Right renal cortex interstitium (tissue), 3 donors: ENCODE results near the gene BLOC1S5. TPM values are rescaled to one million over a fixed set of nuclear protein-coding genes. Genes with fewer than 3 reads are reported as not detected.

Experiments used
- DNase-seq, 3 donors: peaks; one replicate each; pipeline ENCODE4 v3.0.0-alpha.2; 2013; ENCODE audit warnings: low read depth in 3 of 3, low spot score in 2 of 3
- polyA plus RNA-seq, 3 donors: library from polyadenylated mRNA; unstranded; fragments of 120-200 nt; gene quantifications; one replicate each; pipeline ENCODE4 v1.2.1, GENCODE V29; 2013; ENCODE audit not compliant: insufficient read length in 3 of 3

The BLOC1S5 gene, protein sequence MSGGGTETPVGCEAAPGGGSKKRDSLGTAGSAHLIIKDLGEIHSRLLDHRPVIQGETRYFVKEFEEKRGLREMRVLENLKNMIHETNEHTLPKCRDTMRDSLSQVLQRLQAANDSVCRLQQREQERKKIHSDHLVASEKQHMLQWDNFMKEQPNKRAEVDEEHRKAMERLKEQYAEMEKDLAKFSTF
- polyA plus RNA-seq: 10 to 100 TPM; 33.4 to 37.3 (median 35.3) TPM

DNA sequence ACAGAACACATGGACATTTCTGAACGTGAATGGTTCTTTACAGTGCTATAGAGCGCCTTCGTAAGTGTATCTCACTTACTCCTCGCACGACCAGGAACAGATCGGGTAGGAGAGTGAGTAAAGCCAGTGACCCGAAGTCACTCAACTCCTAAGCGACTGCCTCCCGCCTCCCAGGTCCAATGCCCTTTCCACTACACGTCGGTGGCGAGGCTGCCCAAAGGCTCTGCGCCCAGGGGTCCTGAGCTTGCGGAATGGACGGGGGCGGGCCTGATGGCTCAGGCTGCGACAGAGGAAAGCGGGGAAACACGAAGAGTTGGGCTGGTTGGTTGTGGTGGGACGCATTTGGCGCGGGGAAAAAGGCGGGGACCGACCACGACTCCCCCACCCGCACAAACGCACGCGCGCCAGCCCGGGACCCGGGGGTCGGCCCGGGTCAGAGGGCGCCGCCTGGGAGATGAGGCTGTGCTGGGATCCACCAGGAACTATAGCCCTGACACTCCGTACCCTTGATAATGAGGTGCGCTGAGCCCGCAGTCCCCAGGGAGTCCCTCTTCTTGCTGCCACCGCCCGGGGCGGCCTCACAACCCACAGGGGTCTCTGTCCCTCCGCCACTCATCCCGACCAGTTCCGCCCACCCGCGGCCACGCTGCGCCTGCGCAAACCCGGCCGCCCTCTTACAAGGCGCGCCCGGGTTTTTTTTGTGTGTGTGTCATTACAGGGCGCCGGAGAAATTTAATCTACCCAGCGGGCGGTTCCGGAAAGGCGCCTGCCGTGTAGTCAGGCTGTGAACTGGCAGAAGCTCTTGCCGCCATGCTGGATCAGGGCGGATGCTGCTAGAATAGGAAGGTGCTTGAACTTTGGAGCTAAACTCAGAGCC is at the start of gene BLOC1S5:
Gene BLOC1S5 (minus strand): TSS at position 629 of the 877 bp plus-strand sequence. CDS start 13 bp downstream, at position 616.
- peak; percentile 88 to 98 (median 97) for DNase-seq

DNA sequence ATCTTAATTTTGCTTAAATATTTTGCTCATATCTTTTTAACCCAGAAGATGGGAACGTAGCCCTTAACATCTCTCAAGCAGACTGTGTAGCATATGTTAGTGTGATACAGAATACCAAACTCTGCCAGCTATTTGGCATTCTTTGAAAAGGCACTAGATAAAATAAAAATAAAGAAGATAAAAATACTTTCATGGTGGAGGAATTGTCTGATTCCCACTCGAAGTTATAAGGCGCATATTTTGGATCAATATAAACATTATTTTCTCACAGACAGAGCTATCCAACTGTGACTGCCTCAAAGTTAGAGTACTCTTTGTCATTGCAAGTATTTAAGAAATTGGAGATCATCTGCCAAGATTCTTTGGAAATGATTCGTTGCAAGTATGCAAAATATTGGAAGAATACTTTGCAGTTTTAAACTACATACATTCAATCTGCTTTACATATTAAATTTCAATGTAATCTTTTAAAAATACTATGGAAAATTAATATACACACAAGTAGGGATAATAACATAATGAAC is 49.0 kb upstream of the BLOC1S5 start:
- DNase-seq: no peak

DNA sequence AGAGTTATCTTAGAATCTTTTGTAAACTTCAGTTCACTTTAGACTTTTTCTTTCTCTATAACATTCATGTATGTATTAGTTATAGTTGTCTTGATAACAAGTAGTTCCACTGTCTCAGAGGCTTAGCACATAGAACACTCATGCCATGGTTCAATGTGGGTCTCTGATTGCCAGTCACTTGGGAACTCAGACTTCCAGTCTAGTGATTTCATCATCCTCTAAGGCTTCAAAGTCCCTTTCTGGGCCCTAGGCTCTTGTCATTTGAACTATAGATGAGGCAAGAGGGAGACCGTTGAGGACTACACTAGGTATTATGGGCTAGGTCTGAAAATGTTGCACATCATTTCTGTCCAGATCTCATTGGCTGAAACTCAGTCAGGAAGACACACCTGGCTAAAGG is 46.5 kb upstream of the BLOC1S5 start:
- no peak for DNase-seq

DNA sequence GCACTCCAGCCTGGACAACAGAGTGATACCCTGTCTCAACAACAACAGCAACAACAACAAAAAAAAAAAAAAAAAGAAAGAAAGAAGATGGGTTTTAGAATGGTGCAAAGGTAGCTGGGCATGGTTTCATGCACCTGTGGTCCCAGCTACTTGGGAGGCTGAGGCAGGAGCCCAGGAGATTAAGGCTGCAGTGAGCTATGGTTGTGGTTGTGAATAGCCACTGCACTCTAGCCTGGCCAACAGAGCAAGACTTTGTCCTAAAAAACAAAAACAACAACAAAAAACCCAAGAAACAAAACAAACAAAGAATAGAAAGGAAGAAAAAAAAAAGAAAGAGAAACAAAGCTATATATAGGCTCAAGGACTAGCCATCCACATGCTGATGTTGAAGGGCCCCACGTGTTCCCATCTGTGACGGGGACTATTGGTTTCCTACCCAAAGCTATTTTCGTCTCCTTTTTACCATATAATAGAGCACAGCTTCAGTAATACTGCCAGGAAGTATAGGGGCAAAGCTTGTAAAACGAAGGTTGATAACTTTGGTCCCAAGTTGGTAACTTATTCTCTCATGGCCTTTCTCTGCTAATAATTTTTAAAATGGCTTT is 46.0 kb upstream of the BLOC1S5 start:
- no peak for DNase-seq

DNA sequence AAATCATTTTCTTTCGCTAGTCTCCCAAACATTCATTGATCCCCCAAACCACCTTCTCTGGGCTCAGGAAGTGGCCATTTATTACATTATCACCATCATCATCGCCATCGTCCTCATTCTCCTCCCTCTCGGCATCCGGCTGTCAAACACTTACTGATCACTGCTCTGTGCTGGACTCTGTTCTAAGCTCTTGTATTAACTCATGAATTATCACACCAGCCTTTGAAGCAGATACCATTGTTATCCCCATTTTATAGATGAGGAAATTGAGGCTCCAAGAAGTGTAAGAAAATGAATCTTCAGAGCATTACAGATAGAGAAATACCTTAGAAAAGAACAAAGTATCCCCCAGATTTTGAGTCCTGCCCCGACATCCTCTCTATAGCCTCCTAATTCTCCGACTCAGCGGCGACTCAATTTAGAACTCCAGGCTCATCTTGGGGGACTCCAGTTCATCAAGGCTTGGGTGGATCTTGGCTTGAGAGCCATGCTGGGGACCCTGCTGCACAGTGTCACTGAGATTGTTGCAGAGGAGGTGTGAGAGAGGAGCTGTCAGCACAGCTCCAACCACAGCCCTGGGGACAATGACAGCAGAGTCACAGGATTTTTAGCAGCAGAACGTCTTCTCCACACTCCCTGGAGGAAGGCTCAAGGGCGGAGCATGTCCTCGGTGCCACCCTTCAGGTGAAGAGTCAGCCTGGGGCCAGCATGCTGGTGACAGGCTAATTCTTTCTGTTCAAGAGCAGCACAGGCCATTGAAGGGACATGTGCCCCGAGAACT is 44.8 kb upstream of the BLOC1S5 start:
- no peak for DNase-seq

DNA sequence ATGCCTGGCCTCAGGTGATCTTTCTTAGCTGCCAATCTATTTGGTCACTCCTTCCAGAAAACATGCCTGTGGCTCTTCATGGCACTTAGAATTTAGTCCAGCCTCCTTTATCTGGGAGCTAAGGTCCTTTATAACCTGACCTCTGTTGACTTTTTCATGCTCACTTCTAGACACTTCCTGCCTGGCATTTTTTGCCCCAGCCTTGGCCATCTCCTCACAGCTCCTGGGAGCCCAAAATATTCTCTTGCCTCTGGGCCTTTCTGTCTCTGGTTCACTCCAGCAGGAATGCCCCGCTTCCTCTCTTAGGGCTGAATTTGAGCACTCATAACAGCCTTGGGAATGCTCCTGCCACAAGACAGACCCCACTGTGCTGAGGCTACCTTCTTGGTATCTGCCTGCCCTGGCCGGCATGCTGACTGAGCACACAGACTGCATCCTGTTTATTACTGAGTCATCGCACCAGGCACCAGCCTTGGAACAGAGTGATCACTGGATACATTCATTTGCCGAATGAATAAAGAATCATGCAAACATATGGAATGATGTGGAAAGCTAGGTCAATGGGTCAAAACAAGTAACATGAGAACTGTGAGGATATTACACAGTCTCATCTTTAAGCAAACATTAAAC is 44.0 kb upstream of the BLOC1S5 start:
- DNase-seq: no peak

DNA sequence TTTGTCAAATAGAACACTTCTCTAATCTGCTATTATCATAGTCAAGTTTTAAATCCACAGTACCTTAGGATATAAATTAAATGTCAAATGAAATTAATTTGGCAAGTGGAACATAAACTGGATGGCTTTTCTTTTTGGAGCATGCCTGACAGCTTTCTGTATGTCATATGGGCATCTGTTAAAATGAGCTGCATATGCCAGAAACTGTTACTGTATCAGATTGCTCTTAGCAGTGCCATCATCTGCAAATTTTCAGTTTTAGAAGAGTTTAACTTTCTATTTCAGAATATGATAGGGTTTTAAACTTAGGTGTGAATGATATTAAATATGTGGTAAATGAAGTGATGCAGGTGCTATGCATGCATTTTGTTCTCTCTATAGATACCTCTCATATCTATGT is 41.6 kb upstream of the BLOC1S5 start:
- DNase-seq: no peak

DNA sequence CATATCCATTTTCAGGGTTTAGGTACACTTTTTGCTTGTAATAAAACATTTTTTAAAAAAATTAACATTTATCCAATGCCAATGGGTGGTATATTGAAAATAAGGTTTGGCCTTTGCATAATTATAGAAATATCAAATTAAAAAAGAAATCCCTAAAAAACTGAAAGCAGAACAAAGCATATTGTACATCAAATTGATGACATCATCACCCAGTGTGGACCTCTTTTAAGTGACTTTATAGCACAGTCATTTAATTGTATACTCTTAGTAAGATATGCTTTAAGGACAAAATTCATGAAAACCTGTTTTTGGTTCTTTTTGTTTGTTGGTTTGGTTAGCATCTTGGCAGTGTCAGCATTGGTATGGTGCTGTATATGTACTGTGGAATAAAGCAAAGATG is 39.5 kb upstream of the BLOC1S5 start:
- no peak for DNase-seq

DNA sequence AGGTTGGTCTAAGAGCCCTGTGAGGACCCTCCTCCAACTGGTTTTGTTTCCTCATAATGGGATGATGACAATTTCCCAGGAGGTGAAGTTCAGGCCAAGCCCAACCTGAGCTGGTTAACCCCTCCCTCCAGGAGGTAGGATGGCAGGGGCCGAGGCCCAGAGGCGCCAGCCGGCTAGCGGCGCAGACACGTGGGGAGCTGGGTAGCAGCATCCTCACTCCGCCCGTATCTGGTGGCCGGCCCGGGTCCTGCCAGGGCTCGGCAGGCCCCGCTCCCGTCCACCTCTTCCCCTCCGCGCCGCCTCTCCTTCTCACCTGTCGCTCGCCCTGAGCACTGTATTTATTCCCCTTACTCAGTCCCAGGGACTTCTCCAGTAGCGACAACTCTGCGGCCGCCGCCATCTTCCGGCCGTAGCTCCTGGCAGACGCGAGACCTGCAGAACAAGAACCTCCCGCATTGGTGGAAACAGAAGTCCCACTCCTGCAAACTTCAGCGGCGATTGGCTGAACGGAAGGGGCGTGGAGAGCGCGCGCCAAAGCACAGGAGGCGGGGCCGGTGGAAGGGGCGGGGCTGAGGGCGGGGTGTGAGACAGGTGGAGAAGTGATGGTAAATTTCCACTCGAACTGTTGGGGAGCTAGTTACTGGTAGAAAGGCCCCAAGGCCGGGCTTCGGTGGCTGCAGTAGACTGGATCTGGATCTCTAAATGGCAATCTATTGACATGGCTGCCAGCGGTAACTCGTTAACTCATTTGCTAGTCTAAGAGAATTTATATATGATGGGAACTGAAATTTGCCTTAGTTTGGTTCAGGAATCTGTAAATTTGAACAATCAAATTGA is 38.2 kb upstream of the BLOC1S5 start, which contains the start of gene EEF1E1:
Gene EEF1E1 (minus strand): TSS at position 427 of the 837 bp plus-strand sequence. CDS start 27 bp downstream, at position 400.
- DNase-seq: peak; percentile 77 to 87 (median 86)

DNA sequence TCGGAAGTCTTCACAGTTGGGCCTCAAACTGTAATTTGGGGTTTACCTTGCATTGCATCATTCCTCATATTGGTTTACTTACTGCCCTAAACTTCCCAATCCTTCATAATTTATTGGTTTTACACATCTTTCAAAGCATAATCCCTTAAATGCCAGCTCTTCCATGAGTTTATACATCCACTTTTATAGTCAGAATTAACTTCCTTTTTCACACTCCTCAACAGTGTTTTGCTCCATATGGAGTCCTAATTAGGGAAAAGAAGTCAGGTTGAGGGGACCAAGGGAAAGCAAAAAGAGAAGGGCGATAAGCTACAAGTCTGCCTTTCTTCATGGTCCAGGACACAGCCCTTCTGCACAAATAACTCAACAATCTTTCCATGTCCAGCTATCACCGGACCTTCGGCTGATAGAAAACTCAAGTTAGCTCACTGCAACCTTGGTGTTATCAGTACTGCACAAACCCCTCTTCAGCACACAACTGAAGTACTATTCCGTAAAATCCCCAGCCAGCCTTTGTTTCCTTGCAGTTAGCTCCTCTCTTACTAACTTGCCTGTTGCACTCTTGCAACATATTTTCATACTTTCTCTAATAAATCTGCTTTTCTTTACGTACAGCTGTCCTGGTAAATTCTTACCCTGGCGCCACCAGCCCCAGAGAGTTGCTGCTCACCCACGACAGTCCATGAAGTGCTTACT is 36.1 kb upstream of the BLOC1S5 start:
- no peak for DNase-seq

DNA sequence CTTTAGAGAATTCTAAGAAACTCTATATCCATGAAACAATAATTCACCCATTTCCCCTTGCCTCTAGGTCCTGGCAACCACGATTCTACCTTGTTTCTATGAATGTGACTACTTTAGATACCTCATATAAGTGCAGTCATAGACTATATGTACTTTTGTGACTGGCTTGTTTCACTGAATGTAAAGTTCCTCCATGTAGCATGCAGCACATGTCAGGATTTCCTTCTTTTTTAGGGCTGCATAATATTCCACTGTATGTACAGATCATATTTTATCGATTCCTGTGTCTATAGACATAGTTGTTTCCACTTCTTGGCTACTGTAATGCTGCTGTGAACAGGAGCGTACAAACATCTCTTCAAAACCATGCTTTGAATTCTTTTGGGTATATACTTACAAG is 26.5 kb upstream of the BLOC1S5 start:
- DNase-seq: no peak

DNA sequence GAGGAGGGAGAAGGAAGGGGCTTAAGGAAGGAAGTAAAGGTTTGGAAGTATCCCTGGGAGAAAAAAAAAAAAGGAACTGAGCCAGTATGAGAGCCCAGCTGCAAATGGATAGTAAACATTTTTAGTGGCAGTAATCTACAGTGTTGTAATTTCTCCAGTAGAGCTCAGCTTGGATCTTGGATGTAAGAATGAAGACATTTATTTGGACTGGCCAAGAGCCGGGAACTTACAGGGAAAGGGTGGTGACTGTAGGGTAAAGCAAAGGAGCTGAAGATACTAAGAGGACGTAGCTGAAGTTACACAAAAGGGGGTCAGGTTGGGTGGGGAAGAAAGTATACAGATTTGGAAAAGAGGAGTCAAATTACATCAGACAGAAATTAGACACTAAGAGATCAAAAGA is 24.7 kb upstream of the BLOC1S5 start:
- no peak for DNase-seq

DNA sequence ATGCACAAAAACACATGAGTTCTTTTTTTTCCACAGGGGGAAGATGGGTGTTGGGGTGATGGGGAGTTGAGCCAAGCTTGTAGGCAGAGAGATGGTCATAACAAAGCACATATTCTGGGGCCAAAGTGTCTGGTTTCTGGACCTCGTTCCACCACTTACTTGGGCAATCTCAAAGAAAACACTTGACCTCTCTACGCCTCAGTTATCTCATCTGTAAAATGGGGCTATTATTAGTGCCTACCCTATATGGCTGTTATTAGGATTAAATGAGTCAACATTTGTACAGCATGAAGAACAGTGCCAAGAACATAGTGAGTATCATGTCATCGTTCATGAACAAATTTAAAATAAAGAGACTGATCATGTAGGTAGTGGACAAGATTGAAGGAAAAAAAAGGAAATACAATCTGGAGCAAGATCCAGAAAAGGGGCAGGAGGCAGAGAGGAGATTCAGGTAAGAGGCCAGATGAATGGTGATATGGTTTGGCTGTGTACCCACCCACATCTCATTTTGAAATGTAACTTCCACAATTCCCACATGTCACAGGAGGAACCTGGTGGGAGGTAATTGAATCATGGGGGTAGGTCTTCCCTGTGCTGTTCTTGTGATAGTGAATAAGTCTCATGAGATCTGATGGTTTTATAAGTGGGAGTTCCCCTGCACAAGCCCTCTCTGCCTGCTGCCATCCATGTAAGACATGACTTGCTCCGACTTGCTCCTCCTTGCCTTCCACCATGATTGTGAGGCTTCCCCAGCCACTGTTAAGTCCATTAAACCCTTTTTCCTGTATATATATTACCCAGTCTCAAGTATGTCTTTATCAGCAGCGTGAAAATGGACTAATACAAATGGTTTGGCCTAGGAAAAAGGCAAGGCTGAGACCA is 23.9 kb upstream of the BLOC1S5 start:
- DNase-seq: no peak

DNA sequence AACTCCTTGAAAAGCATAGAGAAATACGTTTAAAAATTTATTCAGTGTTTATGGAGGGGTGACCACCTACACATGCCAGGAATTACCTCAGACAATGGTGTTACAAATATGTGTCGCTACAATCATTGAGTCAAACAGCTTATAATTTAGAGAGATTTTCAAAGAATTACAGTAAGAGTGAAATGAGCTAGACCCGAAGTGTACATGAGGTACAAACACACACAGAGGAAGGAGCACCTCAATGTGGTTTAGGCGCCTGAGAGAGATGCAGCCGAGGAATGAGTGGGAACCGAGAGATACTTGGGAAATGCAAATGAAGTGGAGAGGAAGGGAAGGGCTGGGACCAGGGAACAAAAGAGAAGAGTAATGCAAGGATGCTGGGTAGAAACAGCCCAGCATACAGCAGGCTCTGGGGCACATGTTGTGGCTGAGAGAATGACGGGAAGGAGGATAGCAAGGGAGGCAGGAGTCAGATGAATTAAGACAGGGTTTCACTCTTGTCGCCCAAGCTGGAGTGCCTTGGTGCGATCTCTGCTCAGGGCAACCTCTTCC is 22.6 kb upstream of the BLOC1S5 start:
- no peak for DNase-seq

DNA sequence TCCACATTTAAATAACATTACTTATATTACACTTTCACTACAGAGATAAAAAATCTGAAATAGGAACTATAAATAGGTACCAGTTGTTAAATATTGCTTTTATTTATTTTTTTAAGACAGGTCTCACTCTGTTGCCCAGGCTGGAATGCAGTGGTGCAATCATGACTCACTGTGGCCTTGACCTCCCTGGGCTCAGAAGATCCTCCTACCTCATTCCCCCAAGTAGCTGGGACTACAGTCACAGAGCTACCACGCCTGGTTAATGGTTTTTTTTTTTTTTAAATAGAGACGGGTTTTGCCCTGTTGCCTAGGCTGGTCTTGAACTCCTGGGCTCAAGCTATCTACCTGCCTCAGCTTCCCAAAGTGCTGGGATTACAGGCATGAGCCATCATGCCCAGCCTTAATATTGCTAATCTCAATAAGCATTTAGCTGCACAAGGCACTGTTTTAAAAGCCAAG is 20.9 kb upstream of the BLOC1S5 start:
- no peak for DNase-seq

DNA sequence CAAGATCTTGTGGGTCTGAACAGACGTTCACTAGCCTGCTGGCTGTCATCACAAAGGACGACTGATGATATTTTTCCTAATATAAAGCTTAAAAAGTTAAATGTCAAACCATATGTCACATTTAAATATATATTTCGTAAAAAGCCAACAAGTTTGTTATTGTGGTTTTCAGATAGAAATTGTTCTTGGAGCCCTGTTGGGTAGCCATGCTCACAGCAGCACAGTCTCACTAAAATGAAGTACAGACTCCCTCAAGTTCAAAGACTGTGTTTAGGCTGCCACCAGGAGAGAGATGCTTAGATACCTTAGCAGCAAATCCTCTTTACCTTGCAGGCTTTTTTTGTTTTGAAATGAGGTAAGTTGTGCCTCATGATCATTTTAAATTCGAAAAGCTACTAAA is 20.4 kb upstream of the BLOC1S5 start:
- no peak for DNase-seq
